Suprapubic skin (tissue), 3 donors: ENCODE results near the gene RPTOR.

Experiments used
- CTCF ChIP-seq, 2 donors: fragments of 200-600 bp in 1 of 2; fragments of 450-650 bp in 1 of 2; sonication (generic) in 1 of 2; IDR thresholded peaks; one replicate each; pipeline ENCODE4 v1.5.1; 2016 to 2019; ENCODE audit warnings: antibody characterized with exemption in 2 of 2, mild to moderate bottlenecking in 1 of 2, moderate library complexity in 1 of 2
- POLR2AphosphoS5 ChIP-seq, 3 donors: sonication (generic); formaldehyde crosslinking; IDR thresholded peaks; one replicate each; pipeline ENCODE4 v1.6.1; 2017; ENCODE audit warnings: antibody characterized with exemption in 3 of 3

- no peak for TF ChIP-seq CTCF (IDR thresholded peaks at IDR 0.05)
- TF ChIP-seq POLR2AphosphoS5 (IDR thresholded peaks at IDR 0.05), result no peak
These were observed 425.0 kb downstream of the RPTOR start for GRCh38 chr17:80969674-80970043.
